RWPE2 (cell line): ENCODE measurements around the gene UGT2B7.
A peak's percentile ranks its signal among the peaks of the same experiment; 100 is the strongest.

Source experiments
- ATAC-seq: fragments of 200-7000 bp; cut with Tn5 transposase; 3 replicates; pipeline ENCODE4 v1.9.1; 2021; ENCODE audit warnings: low read depth
- DNase-seq: peaks from one replicate; pipeline ENCODE4 v3.0.0-alpha.2; 2020; ENCODE audit warnings: low spot score
- H3K27ac ChIP-seq: fragments of 450-650 bp; 2 replicates; pipeline ENCODE4 v1.5.1; 2017; ENCODE audit warnings: mild to moderate bottlenecking; ENCODE audit not compliant: poor library complexity, severe bottlenecking
- H3K27me3 ChIP-seq: fragments of 250-450 bp; sonication (Bioruptor Pico); 2 replicates; pipeline ENCODE4 v1.5.1; 2021; ENCODE audit warnings: mild to moderate bottlenecking, moderate library complexity; ENCODE audit not compliant: insufficient read depth, poor library complexity, severe bottlenecking
- H3K36me3 ChIP-seq: fragments of 250-450 bp; sonication (Bioruptor Pico); 2 replicates; pipeline ENCODE4 v1.5.1; 2020; ENCODE audit warnings: low read depth, mild to moderate bottlenecking, moderate library complexity
- H3K4me1 ChIP-seq: fragments of 250-450 bp; sonication (Bioruptor Pico); 2 replicates; pipeline ENCODE4 v1.5.1; 2021; ENCODE audit warnings: mild to moderate bottlenecking, moderate library complexity; ENCODE audit not compliant: insufficient read depth, poor library complexity, severe bottlenecking
- H3K4me3 ChIP-seq: fragments of 250-450 bp; sonication (Bioruptor Pico); 2 replicates; pipeline ENCODE4 v1.5.1; 2021; ENCODE audit warnings: mild to moderate bottlenecking, moderate library complexity; ENCODE audit not compliant: severe bottlenecking
- H3K9me3 ChIP-seq: fragments of 250-450 bp; sonication (Bioruptor Pico); 2 replicates; pipeline ENCODE4 v1.5.1; 2021; ENCODE audit warnings: mild to moderate bottlenecking, moderate library complexity; ENCODE audit not compliant: severe bottlenecking
- CTCF ChIP-seq: fragments of 450-650 bp; IDR thresholded peaks from one replicate; pipeline ENCODE4 v1.5.1; 2017; ENCODE audit warnings: mild to moderate bottlenecking, moderate library complexity; ENCODE audit not compliant: poor library complexity, severe bottlenecking

The UGT2B7 gene

GRCh38 chr4:69141320-69141719, 45.0 kb downstream of the UGT2B7 start:
- Histone ChIP-seq H3K9me3 (no peaks in the 10 kb centered on the region), H3K4me3 (no peak overlapping the region), H3K27ac (no peak overlapping the region), H3K36me3 (no peaks in the 10 kb centered on the region), H3K4me1 (no peaks in the 10 kb centered on the region), H3K27me3 (no peaks in the 10 kb centered on the region)
- DNase-seq (no peak), ATAC-seq (no peak)
- no peak for TF ChIP-seq CTCF

GRCh38 chr4:69147334-69147733, 51.1 kb downstream of the UGT2B7 start:
- no peaks in the 10 kb centered on the region for H3K9me3 ChIP-seq
- ATAC-seq (no peak), DNase-seq (no peak)
- no peak overlapping the region for H3K4me3 ChIP-seq
- no peaks in the 10 kb centered on the region for H3K27me3 ChIP-seq
- TF ChIP-seq CTCF = no peak
- no peaks in the 10 kb centered on the region for H3K4me1 ChIP-seq
- no peak overlapping the region for H3K27ac ChIP-seq
- no peaks in the 10 kb centered on the region; the same call in 1 of the 2 replicates for H3K36me3 ChIP-seq

GRCh38 chr4:69154021-69154420, 57.7 kb downstream of the UGT2B7 start:
- Histone ChIP-seq H3K4me1 (no peaks in the 10 kb centered on the region), H3K9me3 (no peaks in the 10 kb centered on the region), H3K4me3 (no peak overlapping the region), H3K36me3 (no peaks in the 10 kb centered on the region; the same call in 1 of the 2 replicates), H3K27ac (no peak overlapping the region), H3K27me3 (no peaks in the 10 kb centered on the region)
- DNase-seq (no peak), ATAC-seq (no peak)
- no peak for TF ChIP-seq CTCF

- H3K27me3 ChIP-seq = no peaks in the 10 kb centered on the region
- TF ChIP-seq CTCF = peak; percentile 13
- no peaks in the 10 kb centered on the region for H3K9me3 ChIP-seq
- ATAC-seq (no peak), DNase-seq (no peak)
- H3K4me1 ChIP-seq = no peaks in the 10 kb centered on the region
- no peaks in the 10 kb centered on the region for H3K36me3 ChIP-seq
- H3K27ac ChIP-seq = no peak overlapping the region
- H3K4me3 ChIP-seq = no peak overlapping the region
These were observed 60.6 kb downstream of the UGT2B7 start for GRCh38 chr4:69156913-69157312.
